ENCODE results near the gene CEP63.

- TF ChIP-seq POLR2A (IDR thresholded peaks at IDR 0.05; ENCODE audit: low read depth) = no peak
- TF ChIP-seq, protein P1, sequence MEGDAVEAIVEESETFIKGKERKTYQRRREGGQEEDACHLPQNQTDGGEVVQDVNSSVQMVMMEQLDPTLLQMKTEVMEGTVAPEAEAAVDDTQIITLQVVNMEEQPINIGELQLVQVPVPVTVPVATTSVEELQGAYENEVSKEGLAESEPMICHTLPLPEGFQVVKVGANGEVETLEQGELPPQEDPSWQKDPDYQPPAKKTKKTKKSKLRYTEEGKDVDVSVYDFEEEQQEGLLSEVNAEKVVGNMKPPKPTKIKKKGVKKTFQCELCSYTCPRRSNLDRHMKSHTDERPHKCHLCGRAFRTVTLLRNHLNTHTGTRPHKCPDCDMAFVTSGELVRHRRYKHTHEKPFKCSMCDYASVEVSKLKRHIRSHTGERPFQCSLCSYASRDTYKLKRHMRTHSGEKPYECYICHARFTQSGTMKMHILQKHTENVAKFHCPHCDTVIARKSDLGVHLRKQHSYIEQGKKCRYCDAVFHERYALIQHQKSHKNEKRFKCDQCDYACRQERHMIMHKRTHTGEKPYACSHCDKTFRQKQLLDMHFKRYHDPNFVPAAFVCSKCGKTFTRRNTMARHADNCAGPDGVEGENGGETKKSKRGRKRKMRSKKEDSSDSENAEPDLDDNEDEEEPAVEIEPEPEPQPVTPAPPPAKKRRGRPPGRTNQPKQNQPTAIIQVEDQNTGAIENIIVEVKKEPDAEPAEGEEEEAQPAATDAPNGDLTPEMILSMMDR (IDR thresholded peaks at IDR 0.05) = no peak
- no peak for TF ChIP-seq POLR2AphosphoS5 (IDR thresholded peaks at IDR 0.05)
Measured at GRCh38 chr3:134544316-134544715, 58.5 kb downstream of the CEP63 start.
